GM12878 (cell line): ENCODE results near the gene WARS2. TPM values are rescaled to one million over a fixed set of nuclear protein-coding genes. Genes with fewer than 3 reads are reported as not detected.

ENCODE experiments used
- ATAC-seq: fragments of 200-7000 bp; cut with Tn5 transposase; 3 replicates; pipeline ENCODE4 v1.9.1; 2020; ENCODE audit warnings: mild to moderate bottlenecking, moderate library complexity
- BruUV-seq: library from RNA; stranded (reverse); fragments of 400-500 nt; replicated peaks from 2 replicates; lab custom pipeline; 2021; lab: Mats Ljungman, UMichigan
- CTCF ChIA-PET: fragments of 300-600 bp; sonication (Branson Sonifier 250); formaldehyde crosslinking; extraction: SDS; loops from one replicate; lab custom pipeline; 2021; ENCODE audit warnings: inconsistent platforms; lab: Yijun Ruan, JAX
- POLR2A ChIA-PET: fragments of 350-600 bp; formaldehyde crosslinking; extraction: SDS; loops from one replicate; lab custom pipeline; 2021; ENCODE audit warnings: inconsistent platforms; lab: Charles Lee
- RAD21 ChIA-PET: fragments of 300-600 bp; sonication (Branson Sonifier 250); formaldehyde crosslinking; loops from one replicate; lab custom pipeline; 2023; ENCODE audit warnings: antibody characterized with exemption; ENCODE audit not compliant: unreplicated experiment; lab: Charles Lee
- SMC1A ChIA-PET: fragments of 300-600 bp; sonication (Branson Sonifier 250); formaldehyde crosslinking; loops from one replicate; lab custom pipeline; 2023; ENCODE audit not compliant: unreplicated experiment, uncharacterized antibody; lab: Charles Lee
- DNase-seq: peaks from one replicate; pipeline ENCODE4 v3.0.0-alpha.2; 2011; ENCODE audit warnings: low read depth, low spot score
- FAIRE-seq: peaks from 3 replicates; lab custom pipeline; 2011; peaks lifted over from hg19 to GRCh38; lab: Jason Lieb, UNC
- H2AFZ ChIP-seq: 2 replicates; pipeline ENCODE4 v1.6.0; 2011; ENCODE audit warnings: low read depth, low read length, control low read depth; ENCODE audit not compliant: control insufficient read depth
- H3K27ac ChIP-seq: 2 replicates; pipeline ENCODE4 v1.5.1; 2011; ENCODE audit warnings: control low read depth; ENCODE audit not compliant: control insufficient read depth, insufficient read depth
- H3K27me3 ChIP-seq, 2 experiments: replicated peaks in 1 of 2; 2 replicates each; pipeline versions ENCODE4 v1.6.0 to v1.6.1; 2011; ENCODE audit warnings: low read length in 1 of 2; ENCODE audit not compliant: control insufficient read depth in 2 of 2, insufficient read depth in 2 of 2
- H3K36me3 ChIP-seq, 2 experiments: 2 replicates each; pipeline ENCODE4 v1.5.1; 2011; ENCODE audit warnings: low read length in 1 of 2; ENCODE audit not compliant: control insufficient read depth in 2 of 2, insufficient read depth in 2 of 2
- H3K4me1 ChIP-seq: 2 replicates; pipeline ENCODE4 v1.6.1; 2011; ENCODE audit warnings: mild to moderate bottlenecking, low read length, moderate library complexity, mixed read lengths; ENCODE audit not compliant: control insufficient read depth, insufficient read depth
- H3K4me2 ChIP-seq: 2 replicates; pipeline ENCODE4 v1.6.0; 2011; ENCODE audit warnings: control low read depth; ENCODE audit not compliant: control insufficient read depth, insufficient read depth
- H3K4me3 ChIP-seq: fragments of 200-600 bp; sonication (generic); 2 replicates; pipeline ENCODE4 v1.5.1; 2016
- H3K79me2 ChIP-seq: 2 replicates; pipeline ENCODE4 v1.6.0; 2011; ENCODE audit warnings: low read length; ENCODE audit not compliant: control insufficient read depth, insufficient read depth
- H3K9ac ChIP-seq: 2 replicates; pipeline ENCODE4 v1.8.0; 2011; ENCODE audit warnings: low read length, control low read depth, mixed read lengths; ENCODE audit not compliant: control insufficient read depth, insufficient read depth
- H3K9me3 ChIP-seq: replicated peaks from 3 replicates; pipeline ENCODE4 v1.5.1; 2011; ENCODE audit warnings: mild to moderate bottlenecking, low read length; ENCODE audit not compliant: control insufficient read depth, insufficient read depth
- H4K20me1 ChIP-seq: 2 replicates; pipeline ENCODE4 v1.6.0; 2011; ENCODE audit not compliant: control insufficient read depth, insufficient read depth
- ATF7 ChIP-seq: fragments of 450-650 bp; IDR thresholded peaks from 2 replicates; pipeline ENCODE4 v1.6.1; 2016; ENCODE audit warnings: low read depth, mild to moderate bottlenecking
- EP300 ChIP-seq, 2 experiments: fragments of 150-350 bp in 1 of 2; IDR thresholded peaks; 2 replicates each; pipeline ENCODE4 v1.6.1; 2011 to 2012; ENCODE audit warnings: low read depth in 2 of 2, low read length in 2 of 2, borderline replicate concordance in 1 of 2, improper control_type of control experiment in 1 of 2, inconsistent platforms in 1 of 2; ENCODE audit not compliant: control insufficient read depth in 1 of 2
- GATAD2B ChIP-seq: fragments of 450-650 bp; conservative IDR thresholded peaks from 2 replicates; pipeline ENCODE4 v1.6.1; 2017; ENCODE audit warnings: low read depth, mild to moderate bottlenecking, moderate library complexity
- HDGF ChIP-seq: fragments of 450-650 bp; IDR thresholded peaks from 2 replicates; pipeline ENCODE4 v1.6.1; 2016; ENCODE audit warnings: antibody characterized with exemption
- HSF1 ChIP-seq: fragments of 150-350 bp; IDR thresholded peaks from 2 replicates; pipeline ENCODE4 v1.6.1; 2014; ENCODE audit warnings: mild to moderate bottlenecking, low read depth, low read length
- NFIC ChIP-seq: IDR thresholded peaks from 2 replicates; pipeline ENCODE4 v1.6.1; 2012; ENCODE audit warnings: low read depth, mild to moderate bottlenecking, inconsistent platforms, low read length, moderate library complexity
- PML ChIP-seq: IDR thresholded peaks from 2 replicates; pipeline ENCODE4 v1.6.1; 2012; ENCODE audit warnings: low read length, inconsistent platforms
- RBBP5 ChIP-seq: fragments of 200-600 bp; sonication (generic); conservative IDR thresholded peaks from 2 replicates; pipeline ENCODE4 v1.6.1; 2016
- SIN3A ChIP-seq: IDR thresholded peaks from 2 replicates; pipeline ENCODE4 v1.6.1; 2012; ENCODE audit warnings: low read depth, low read length, improper control_type of control experiment
- SPI1 ChIP-seq: IDR thresholded peaks from 2 replicates; pipeline ENCODE4 v1.6.1; 2011; ENCODE audit warnings: low read depth, mild to moderate bottlenecking, low read length, moderate library complexity, borderline replicate concordance; ENCODE audit not compliant: insufficient read depth
- ZBTB40 ChIP-seq: fragments of 450-650 bp; IDR thresholded peaks from 2 replicates; pipeline ENCODE4 v1.6.1; 2016; ENCODE audit warnings: mild to moderate bottlenecking, moderate library complexity, borderline replicate concordance
- ZNF24 ChIP-seq: fragments of 450-650 bp; IDR thresholded peaks from 2 replicates; pipeline ENCODE4 v1.6.1; 2017; ENCODE audit warnings: antibody characterized with exemption, mild to moderate bottlenecking
- WGBS: methylation state at CpG from one replicate; pipeline ENCODE4 v1.1.6; 2016; ENCODE audit warnings: low lambda C conversion rate; ENCODE audit not compliant: insufficient replicate concordance, insufficient coverage; ENCODE audit errors: missing lambda C conversion rate; 5-methylcytosine and 5-hydroxymethylcytosine counted together
- in situ Hi-C: fragments of 300-500 bp; cut with MboI; formaldehyde crosslinking; loops from 9 replicates; pipeline ENCODE4 v1.14.3; 2018; ENCODE audit warnings: mixed read lengths
- intact Hi-C: fragments of 100-400 bp; cut with micrococcal nuclease; formaldehyde crosslinking; loops from one replicate; pipeline ENCODE4 v1.14.2; 2022; ENCODE audit not compliant: unreplicated experiment
- polyA plus RNA-seq, 11 experiments: library from polyadenylated mRNA; depleted of rRNA in 4 of 11; unstranded in 6 of 11; stranded (reverse) in 5 of 11; fragments of >200 nt; fragmentation: Nextera tagmentation in 4 of 11; fragmentation: Illumina TruSeq in 1 of 11; extraction: Ambion mirVana in 4 of 11; extraction: Trizol in 1 of 11; gene quantifications; 1 replicate in 1 of 11; 2 replicates in 10 of 11; pipeline versions ENCODE4 v1.2.1 to v1.2.3, GENCODE V29; 2011 to 2016; ENCODE audit warnings: inconsistent platforms in 2 of 11, missing spikeins in 2 of 11, low read depth in 1 of 11
- total RNA-seq, 4 experiments: library from RNA; depleted of rRNA in 3 of 4; stranded (reverse); fragments of >200 nt in 3 of 4; fragmentation: Illumina TruSeq in 1 of 4; extraction: Trizol in 1 of 4; gene quantifications; 2 replicates each; pipeline versions ENCODE4 v1.2.1 to v1.2.3, GENCODE V29; 2013 to 2021
- TF ChIP-seq, protein P1 (sequence below): fragments of 450-650 bp; IDR thresholded peaks from 2 replicates; pipeline ENCODE4 v1.6.1; 2017; ENCODE audit warnings: antibody characterized with exemption, mild to moderate bottlenecking, moderate library complexity
- TF ChIP-seq, protein P2 (sequence below): fragments of 450-650 bp; IDR thresholded peaks from 2 replicates; pipeline ENCODE4 v1.6.1; 2014; ENCODE audit warnings: mild to moderate bottlenecking

The WARS2 gene
- total and polyA plus RNA-seq, 10 of the 15 experiments (the other 5 are each of a cell fraction or from before 2014, with no cell fraction given), result 5.5 to 22.2 (median 14.4) TPM

DNA sequence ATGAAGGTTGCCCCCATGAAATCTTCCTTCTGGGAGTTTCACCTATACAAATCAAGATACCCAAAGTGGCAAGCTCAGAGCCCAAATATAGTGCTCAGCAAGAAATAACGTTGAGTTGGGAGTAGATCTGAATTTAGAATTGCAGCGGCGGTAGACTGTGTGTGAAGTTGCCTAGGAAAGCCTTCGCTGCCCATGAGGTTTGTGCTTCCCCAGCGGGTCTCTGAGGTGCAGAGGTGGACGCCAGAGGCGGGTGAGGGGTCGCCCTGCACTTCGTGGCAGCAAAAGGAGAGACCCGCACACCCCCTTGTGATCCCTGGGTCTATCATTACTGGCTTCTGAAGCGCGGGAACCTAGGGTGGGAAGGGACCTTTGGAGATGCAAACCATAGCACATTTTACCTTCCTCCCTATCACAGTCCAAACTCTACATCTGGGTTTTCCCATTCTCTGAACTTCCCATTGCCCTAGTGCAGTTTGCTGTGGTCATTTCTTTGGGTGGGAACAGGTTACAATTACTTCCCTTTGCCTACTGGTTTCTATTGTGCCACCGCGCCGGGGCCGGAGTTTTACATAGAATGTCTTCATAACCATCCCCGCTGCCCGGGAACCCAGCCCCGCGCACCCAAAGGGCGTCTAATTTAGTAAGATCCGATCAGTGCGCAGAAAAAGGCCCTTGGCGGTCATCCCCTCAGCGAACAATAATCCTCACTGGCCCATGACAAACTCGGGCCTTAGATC lies 157.5 kb downstream of the WARS2 start:
- RAD21 ChIA-PET, result no interaction called here
- DNase-seq (no peak), FAIRE-seq (no peak), ATAC-seq (no peak)
- Histone ChIP-seq H2AFZ (no peak overlapping the region), H3K79me2 (no peaks in the 10 kb centered on the region), H3K4me3 (no peak overlapping the region), H3K4me1 (no peaks in the 10 kb centered on the region), H3K27ac (no peak overlapping the region), H3K4me2 (no peak overlapping the region), H3K27me3 (peaks cover 10 to 30% of the 10 kb centered on the region in 2 experiments), H4K20me1 (no peaks in the 10 kb centered on the region), H3K9me3 (peaks cover 4% of the 10 kb centered on the region; the same call in 2 of the 3 replicates), H3K9ac (no peak overlapping the region), H3K36me3 (no peaks in the 10 kb centered on the region)
- intact Hi-C loops (no loop called here), in situ Hi-C loops (no loop called here)
- CTCF ChIA-PET, result no interaction called here
- POLR2A ChIA-PET, result no interaction called here
- BruUV-seq, result no TSS peak
- SMC1A ChIA-PET, result no interaction called here
- WGBS, result 47% methylated on average over 26 of the region's 26 CpGs
- no peak for TF ChIP-seq HDGF
- TF ChIP-seq, protein P1, sequence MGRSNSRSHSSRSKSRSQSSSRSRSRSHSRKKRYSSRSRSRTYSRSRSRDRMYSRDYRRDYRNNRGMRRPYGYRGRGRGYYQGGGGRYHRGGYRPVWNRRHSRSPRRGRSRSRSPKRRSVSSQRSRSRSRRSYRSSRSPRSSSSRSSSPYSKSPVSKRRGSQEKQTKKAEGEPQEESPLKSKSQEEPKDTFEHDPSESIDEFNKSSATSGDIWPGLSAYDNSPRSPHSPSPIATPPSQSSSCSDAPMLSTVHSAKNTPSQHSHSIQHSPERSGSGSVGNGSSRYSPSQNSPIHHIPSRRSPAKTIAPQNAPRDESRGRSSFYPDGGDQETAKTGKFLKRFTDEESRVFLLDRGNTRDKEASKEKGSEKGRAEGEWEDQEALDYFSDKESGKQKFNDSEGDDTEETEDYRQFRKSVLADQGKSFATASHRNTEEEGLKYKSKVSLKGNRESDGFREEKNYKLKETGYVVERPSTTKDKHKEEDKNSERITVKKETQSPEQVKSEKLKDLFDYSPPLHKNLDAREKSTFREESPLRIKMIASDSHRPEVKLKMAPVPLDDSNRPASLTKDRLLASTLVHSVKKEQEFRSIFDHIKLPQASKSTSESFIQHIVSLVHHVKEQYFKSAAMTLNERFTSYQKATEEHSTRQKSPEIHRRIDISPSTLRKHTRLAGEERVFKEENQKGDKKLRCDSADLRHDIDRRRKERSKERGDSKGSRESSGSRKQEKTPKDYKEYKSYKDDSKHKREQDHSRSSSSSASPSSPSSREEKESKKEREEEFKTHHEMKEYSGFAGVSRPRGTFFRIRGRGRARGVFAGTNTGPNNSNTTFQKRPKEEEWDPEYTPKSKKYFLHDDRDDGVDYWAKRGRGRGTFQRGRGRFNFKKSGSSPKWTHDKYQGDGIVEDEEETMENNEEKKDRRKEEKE, result no peak
- no peak for TF ChIP-seq PML
- no peak for TF ChIP-seq ZBTB40
- no peak for TF ChIP-seq GATAD2B
- no peak for TF ChIP-seq HSF1
- no peak for TF ChIP-seq SIN3A
- TF ChIP-seq RBBP5, result no peak
- no peak for TF ChIP-seq SPI1
- no peak for TF ChIP-seq ZNF24
- TF ChIP-seq, protein P2, sequence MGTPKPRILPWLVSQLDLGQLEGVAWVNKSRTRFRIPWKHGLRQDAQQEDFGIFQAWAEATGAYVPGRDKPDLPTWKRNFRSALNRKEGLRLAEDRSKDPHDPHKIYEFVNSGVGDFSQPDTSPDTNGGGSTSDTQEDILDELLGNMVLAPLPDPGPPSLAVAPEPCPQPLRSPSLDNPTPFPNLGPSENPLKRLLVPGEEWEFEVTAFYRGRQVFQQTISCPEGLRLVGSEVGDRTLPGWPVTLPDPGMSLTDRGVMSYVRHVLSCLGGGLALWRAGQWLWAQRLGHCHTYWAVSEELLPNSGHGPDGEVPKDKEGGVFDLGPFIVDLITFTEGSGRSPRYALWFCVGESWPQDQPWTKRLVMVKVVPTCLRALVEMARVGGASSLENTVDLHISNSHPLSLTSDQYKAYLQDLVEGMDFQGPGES, result no peak
- no peak for TF ChIP-seq NFIC
- TF ChIP-seq EP300 (IDR thresholded peaks at IDR 0.05; ENCODE audit: borderline replicate concordance in 1 of 2, control insufficient read depth in 1 of 2, low read depth in 2 of 2, low read length in 2 of 2), result no peak
- TF ChIP-seq ATF7, result no peak
